ENCODE measurements around the gene ADRA2B.

GRCh38 chr2:96123290-96123689, 6.9 kb upstream of the ADRA2B start:
- no peak for TF ChIP-seq ZNF274 (IDR thresholded peaks at IDR 0.05; ENCODE audit: low read depth, low read length)
- no peak for TF ChIP-seq SUZ12 (IDR thresholded peaks at IDR 0.05; ENCODE audit: extremely low read depth, insufficient read depth, insufficient read length)
- TF ChIP-seq YY1 (IDR thresholded peaks at IDR 0.05; ENCODE audit: insufficient read depth, insufficient read length), result no peak

Measured in NT2/D1 (cell line).